Motor neuron (in vitro differentiated cells): ENCODE results near the gene SLC2A11. TPM values are rescaled to one million over a fixed set of nuclear protein-coding genes. Genes with fewer than 3 reads are reported as not detected.

Experiments
- ATAC-seq, 8 experiments: fragments of 200-7000 bp; cut with Tn5 transposase; replicated peaks in 6 of 8; 2 replicates each; pipeline ENCODE4 v1.8.0; 2021; ENCODE audit warnings: mild to moderate bottlenecking in 8 of 8, moderate library complexity in 8 of 8
- H3K27ac ChIP-seq, 2 donors: fragments of 250-450 bp; sonication (Bioruptor Pico); 2 replicates each; pipeline ENCODE4 v1.9.0; 2021; ENCODE audit warnings: antibody characterized with exemption in 2 of 2, mild to moderate bottlenecking in 2 of 2, moderate library complexity in 1 of 2
- H3K4me1 ChIP-seq, 2 donors: fragments of 250-450 bp; sonication (Bioruptor Pico); replicated peaks in 1 of 2; 2 replicates each; pipeline ENCODE4 v1.6.1; 2021; ENCODE audit warnings: antibody characterized with exemption in 2 of 2, mild to moderate bottlenecking in 2 of 2, moderate library complexity in 1 of 2
- H3K4me3 ChIP-seq, 5 donors: fragments of 250-450 bp; sonication (Bioruptor Pico); 2 replicates each; pipeline ENCODE4 v1.9.0; 2021; ENCODE audit warnings: antibody characterized with exemption in 5 of 5, mild to moderate bottlenecking in 5 of 5, moderate library complexity in 4 of 5
- WGBS, 10 experiments: fragments of 450-650 bp; shearing (Covaris generic); methylation state at CpG; one replicate each; pipeline ENCODE4 v1.0.0; 2022; 5-methylcytosine and 5-hydroxymethylcytosine counted together
- in situ Hi-C, 9 experiments: fragments of 400-800 bp; cut with MboI; loops; one replicate each; pipeline ENCODE4 v1.15.0; 2021; ENCODE audit warnings: low sequenced_read_pairs in 9 of 9, low pct_unique_long_range_greater_than_20kb in 2 of 9; ENCODE audit not compliant: unreplicated experiment in 9 of 9
- total RNA-seq, 8 experiments: library from RNA; unstranded; fragments of 300-600 nt; gene quantifications; 2 replicates each; pipeline versions ENCODE4 v1.2.3 to v1.2.4, GENCODE V29; 2022

Gene SLC2A11
- total RNA-seq, 8 experiments from 2014 or later, result 17.7 to 25.6 (median 22.3) TPM

DNA sequence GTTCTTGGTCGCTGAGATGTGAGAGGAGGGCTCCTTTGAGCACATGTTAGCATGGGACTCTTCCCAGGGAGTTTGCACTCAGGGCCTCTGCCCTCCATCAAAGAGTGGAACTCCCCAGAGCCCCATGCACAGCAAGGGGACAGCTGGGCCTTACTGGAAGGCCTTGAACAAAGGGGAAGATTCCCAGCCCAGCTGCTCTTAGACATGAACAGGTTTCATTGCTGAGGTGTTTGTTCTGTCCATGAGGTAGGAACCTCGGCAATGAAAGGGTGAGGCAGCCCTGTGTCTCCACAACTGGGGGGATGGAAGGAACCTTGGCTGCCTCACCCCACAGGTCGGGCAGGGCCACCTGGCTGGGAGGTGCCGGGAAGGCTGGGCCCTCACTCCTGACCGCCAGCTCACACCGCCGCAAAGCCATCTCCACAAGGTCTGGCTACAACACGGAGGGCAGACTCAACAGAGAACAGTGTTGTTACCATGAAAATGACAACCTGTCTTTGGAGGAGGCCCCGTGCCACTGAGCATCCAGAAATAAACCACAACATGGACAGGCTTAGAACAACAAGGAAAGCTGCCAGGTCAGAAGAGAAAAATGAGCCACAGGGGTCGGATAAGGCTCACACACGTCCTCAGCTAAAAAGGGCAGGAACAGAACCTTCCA lies 22.1 kb upstream of the SLC2A11 start:
- in situ Hi-C loops, result no loop called here
- WGBS, 10 experiments, result 75 to 100% (median 90%) methylated on average over 1 to 7 of the region's 11 CpGs; no CpG with 5 or more reads in 5 of the 10 experiments
- Histone ChIP-seq H3K4me1 (peaks cover 11 to 15% of the 10 kb centered on the region in 2 donors), H3K4me3 (no peak overlapping the region), H3K27ac (no peak overlapping the region)
- ATAC-seq, result no peak

DNA sequence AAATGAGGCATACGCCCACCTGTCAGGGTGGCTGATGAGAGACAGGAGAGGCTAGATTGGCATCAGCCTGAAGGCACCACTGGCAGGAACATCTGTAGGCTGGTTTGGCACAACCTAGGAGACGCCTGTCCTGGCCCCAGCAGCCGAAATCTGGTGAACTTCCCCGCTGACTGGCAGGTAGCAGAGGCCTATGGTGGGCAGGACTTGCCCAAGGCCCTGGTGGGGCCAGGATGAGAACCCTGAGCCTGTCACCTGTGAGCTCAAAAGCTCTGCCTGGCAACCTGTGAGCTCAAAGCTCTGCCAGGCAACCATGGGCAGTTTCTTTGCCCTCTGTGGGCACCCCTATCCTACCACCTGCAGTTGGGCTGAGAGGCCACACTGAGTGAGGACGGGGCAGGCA lies 21.4 kb upstream of the SLC2A11 start:
- no peak for ATAC-seq
- Histone ChIP-seq H3K4me1 (peaks cover 11 to 15% of the 10 kb centered on the region in 2 donors), H3K27ac (no peak overlapping the region), H3K4me3 (no peak overlapping the region)
- WGBS, 10 experiments, result 46% methylated on average over 2 of the region's 5 CpGs; no CpG with 5 or more reads in 9 of the 10 experiments
- in situ Hi-C loops, result no loop called here

DNA sequence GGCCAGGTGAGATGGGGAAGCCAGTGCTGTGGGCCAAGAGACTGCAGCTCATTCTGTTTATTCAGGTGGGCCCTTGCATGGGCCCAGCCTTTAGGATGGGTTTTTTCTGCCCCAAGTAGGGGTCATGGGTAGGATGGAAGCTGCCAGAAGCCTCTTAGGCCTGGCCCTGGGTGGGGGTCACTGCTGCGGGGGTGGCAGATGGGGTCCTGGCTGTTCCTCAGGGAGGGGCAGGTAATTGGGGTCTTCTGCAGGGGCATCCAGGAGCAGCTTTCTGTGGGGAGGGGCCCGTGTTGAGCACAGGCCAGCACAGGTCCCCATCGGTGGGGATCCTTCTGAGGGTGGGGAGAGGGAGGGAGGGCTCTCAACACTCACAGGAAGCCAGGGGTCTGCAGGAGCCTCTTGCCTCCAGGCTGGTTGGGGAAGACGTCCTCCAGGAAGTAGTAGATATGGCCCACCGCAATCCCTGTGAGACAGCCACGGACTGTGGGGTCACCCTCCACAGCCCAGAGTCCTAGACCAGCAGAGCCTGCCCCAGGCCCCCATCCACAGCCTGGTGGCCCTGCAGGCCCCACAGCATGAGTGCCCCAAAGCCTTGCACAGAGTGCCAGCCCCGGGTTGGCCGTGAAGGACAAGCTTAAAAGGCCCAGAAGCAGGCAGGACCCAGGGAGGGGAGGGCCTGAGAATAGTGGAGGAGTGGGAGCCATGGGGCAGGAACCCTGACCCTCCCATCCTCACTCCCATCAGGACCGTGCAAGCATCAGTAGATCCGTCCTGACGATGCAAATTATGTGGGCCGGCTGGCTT lies 20.8 kb upstream of the SLC2A11 start:
- Histone ChIP-seq H3K4me3 (peak overlapping the region in 1 of 5 donors; percentile 42), H3K27ac (no peak overlapping the region), H3K4me1 (peaks cover 11 to 15% of the 10 kb centered on the region in 2 donors)
- in situ Hi-C loops, result no loop called here
- 40 to 51% methylated on average over 1 to 5 of the region's 12 CpGs; no CpG with 5 or more reads in 8 of the 10 experiments for WGBS, 10 experiments
- no peak for ATAC-seq

DNA sequence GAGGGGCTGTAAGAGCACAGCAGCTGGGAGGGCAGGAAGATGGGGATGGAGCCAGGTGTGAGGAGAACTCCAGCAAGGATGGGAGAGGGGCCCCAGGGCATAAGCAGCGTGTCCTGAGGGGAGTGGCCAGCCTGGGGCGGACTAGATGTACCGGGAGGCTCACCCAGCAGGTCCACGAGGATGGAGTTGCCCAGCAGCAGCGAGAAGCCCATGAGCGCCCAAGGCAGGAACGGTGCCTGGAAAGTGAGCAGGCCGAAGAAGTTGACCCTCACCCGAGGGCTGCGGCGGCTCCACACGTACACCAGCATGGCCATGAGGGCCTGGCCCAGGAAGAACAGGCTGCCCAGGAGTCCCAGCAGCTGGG lies 20.2 kb upstream of the SLC2A11 start:
- in situ Hi-C loops, result no loop called here
- Histone ChIP-seq H3K27ac (no peak overlapping the region), H3K4me3 (peak overlapping the region in 3 of 5 donors; percentile 38 to 44 (median 42)), H3K4me1 (peaks cover 11 to 19% of the 10 kb centered on the region in 2 donors)
- 77 to 80% (median 80%) methylated on average over 1 to 5 of the region's 12 CpGs; no CpG with 5 or more reads in 7 of the 10 experiments for WGBS, 10 experiments
- ATAC-seq, result no peak

DNA sequence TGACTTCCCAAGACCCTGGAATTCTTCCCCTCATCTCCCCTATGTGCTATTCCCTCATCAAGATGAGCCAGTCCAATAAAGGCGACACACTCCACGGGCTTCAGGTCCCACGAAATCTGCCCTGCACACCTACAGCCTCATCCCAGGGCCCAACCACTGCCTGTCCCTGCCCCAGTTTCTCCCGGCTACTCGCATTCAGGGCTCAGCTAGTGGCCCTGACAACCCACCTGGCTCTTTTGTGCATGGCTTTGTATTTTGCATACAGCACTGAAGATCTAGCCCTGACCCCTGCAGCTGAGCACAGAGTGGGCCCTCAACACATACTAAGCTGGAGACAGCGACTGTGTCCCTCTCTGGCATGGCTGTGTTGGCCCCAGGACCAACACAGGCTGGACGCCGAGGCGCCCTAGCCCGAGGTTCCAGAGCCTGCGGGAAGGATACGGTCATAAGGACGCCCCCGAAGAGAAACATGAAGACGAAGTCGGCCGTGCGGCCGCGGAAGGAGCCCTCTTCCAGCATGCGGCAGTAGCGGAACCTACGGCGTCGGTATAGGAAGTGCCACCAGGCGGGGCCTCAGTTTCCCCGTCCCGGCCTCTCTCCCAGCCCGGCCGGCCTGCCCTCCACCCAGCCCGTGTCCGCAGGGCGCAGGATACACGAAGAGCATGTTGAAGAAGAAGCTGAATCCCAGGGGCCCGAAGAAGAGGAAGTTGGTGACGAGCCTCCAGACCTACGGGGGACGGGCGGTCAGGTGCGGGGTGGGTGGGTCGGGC lies 19.6 kb upstream of the SLC2A11 start:
- peak in 1 of 8 experiments; percentile 0 for ATAC-seq
- peak overlapping the region; percentile 38 to 44 (median 42) for H3K4me3 ChIP-seq
- WGBS, 10 experiments, result 58 to 79% (median 70%) methylated on average over 3 to 20 of the region's 41 CpGs; no CpG with 5 or more reads in 7 of the 10 experiments
- in situ Hi-C loops, result no loop called here
- H3K27ac ChIP-seq, result peak overlapping the region; percentile 10 to 66
- peaks cover 11 to 19% of the 10 kb centered on the region in 2 donors for H3K4me1 ChIP-seq

DNA sequence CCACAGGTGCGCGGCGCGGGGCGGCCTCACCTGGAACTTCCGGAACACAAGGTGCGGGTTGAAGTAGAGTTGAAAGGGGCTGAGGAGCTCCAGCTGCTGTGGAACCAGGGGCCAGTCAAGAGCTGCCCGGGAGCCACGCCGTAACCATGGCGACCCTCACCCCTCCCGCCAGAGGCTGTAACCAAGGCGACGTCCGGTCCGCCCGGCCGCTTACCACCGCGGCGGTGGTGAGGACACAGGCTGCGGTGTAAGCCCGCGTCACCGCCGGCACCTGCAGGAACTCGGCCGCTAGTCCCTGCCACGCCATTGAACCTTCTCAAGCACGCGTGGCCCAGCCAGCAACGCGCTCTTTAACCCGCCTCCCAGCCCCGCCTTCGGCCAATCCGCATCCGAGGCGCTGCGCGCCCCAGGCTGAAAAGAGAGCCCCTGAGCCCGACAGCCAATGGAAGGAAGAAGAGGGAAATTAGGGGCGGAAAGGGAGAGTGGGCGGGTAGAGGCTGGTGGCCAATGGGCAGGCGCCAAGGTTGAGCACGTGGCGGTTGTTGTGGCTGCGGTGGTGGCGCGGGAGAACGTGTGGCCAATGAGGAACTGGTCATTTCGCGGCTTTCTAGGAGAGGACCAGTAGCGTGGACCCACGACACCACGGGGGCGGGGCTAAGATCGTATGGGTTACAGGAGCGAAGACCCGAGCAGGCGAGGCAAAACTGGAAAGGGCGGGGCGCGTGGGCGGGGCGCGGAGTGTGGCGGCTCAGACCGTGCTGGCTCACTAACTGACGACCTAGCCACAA lies 18.8 kb upstream of the SLC2A11 start, which contains the start of gene DERL3:
Gene DERL3, minus strand, starts transcription at position 326 of the 788 bp plus-strand sequence. Its CDS starts 19 bp downstream, at position 307.
- in situ Hi-C loops, result no loop called here
- WGBS, 10 experiments, result 0 to 10% (median 1%) methylated on average over 2 to 13 of the region's 70 CpGs; no CpG with 5 or more reads in 7 of the 10 experiments

DNA sequence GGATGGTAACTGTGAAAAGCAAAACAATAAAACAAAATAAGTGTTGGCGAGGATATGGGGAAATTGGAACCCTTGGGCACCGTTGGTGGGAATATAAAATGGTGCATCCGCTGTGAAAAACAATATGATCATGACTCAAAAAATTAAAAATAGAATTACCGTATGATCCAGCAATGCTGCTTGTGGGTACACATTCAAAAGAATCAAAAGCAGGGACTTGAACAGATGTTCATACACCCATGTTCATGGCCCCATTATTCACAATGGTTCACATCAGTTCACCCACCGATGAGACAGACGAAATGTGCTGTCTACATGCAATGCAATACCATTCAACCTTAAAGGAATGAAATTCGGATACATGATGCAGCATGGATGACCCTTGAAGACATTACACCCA lies 17.6 kb upstream of the SLC2A11 start:
- Histone ChIP-seq H3K4me1 (peaks cover 11 to 19% of the 10 kb centered on the region in 2 donors), H3K4me3 (no peak overlapping the region), H3K27ac (no peak overlapping the region)
- in situ Hi-C loops, result no loop called here
- ATAC-seq, result no peak
- 42 to 100% (median 94%) methylated on average over 3 to 6 of the region's 7 CpGs; no CpG with 5 or more reads in 1 of the 10 experiments for WGBS, 10 experiments

More for the DNA sequence above, 18.8 kb upstream of the SLC2A11 start, which contains the start of gene DERL3:
- Histone ChIP-seq H3K4me3 (peak within 1 kb of the TSS; percentile 38 to 44 (median 42)), H3K4me1 (peaks cover 11 to 19% of the 10 kb centered on the region in 2 donors), H3K27ac (peak within 1 kb of the TSS; percentile 58 to 86)
- peak; percentile 86 to 95 (median 90) for ATAC-seq

DNA sequence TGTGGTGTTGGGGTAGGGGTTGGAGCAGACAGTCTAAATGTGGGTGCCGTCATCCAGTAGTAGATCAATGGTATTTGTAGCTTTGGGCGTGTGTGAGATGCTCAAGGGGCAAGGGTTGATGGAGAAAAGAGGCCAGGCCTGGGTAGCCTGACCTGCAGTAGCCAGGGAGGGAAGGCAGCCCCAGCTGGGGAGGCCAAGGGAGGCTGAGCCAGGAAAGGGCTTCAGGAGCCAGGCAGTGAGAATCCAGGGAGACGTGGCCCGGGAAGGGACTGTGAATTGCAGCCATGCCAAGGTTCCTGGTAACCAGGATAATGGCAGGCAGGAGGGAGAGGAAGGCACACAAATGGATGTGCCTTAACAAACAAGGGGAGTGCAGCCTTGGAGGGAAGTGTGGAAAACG lies 16.4 kb upstream of the SLC2A11 start:
- in situ Hi-C loops, result no loop called here
- 40 to 100% (median 74%) methylated on average over 1 to 4 of the region's 5 CpGs; no CpG with 5 or more reads in 3 of the 10 experiments for WGBS, 10 experiments
- Histone ChIP-seq H3K4me3 (no peak overlapping the region), H3K27ac (no peak overlapping the region), H3K4me1 (peaks cover 13 to 21% of the 10 kb centered on the region in 2 donors)
- no peak for ATAC-seq

DNA sequence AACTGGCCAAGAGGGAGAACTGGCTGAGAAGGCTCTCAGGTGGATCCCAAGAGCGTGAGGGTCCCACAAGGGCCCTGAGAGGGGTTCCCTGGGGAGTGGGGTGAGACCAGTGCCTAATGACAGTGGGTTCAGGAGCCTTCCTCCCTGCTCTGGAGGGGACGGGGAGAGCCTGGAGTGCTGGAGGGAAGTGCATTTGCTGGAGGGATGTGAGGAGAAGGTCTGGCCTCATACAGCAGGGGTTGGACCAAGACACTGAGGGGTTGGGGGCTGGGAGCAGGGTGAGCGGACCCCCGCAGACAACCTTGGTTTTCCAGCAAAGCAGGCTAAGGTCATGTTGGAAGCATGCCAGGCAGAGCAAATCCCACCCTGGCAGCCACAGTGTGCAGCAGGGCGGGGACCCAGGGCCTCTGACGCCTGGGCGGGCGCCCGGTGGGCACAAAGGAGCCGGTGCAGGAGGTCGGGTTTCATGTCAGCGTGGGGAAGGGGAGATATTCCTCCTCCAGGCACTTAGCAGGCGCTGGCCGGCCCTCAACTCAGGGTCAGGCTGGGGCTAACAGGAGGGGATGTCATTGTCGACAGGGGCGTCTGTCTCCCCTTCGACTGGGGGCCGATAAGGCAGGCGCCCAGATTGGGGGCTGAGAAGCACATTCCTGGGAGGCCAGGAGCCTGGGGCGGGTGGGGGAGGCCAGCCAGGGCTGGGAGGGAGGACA lies 15.8 kb upstream of the SLC2A11 start:
- no peak overlapping the region for H3K27ac ChIP-seq
- no peak for ATAC-seq
- in situ Hi-C loops, result no loop called here
- WGBS, 10 experiments, result 60 to 100% (median 100%) methylated on average over 1 of the region's 20 CpGs; no CpG with 5 or more reads in 6 of the 10 experiments
- H3K4me1 ChIP-seq, result peaks cover 16 to 26% of the 10 kb centered on the region in 2 donors
- H3K4me3 ChIP-seq, result no peak overlapping the region

DNA sequence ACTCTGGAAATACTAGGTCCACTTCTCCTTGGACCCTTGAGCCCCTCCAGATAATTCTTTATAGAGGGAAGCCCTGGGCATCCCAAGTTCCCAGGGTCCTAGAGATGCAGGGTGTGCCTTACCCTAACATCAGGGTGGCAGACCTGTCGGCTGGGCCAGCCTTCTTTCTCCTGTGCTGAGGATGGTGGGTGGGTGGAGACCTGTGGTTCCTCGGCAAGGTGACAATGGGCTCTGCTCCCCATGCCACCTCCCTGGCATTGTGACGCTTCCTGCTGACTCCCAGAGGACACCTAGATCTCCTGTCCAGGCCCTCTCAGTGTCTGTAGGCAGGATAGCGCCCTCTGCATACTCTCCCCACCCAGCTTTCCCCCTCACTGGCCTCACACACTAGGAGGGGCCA lies 15.1 kb upstream of the SLC2A11 start:
- in situ Hi-C loops, result no loop called here
- no peak overlapping the region for H3K27ac ChIP-seq
- WGBS, 10 experiments, result no CpG with 5 or more reads among the region's 4 CpGs
- ATAC-seq, result no peak
- H3K4me1 ChIP-seq, result peaks cover 16 to 20% of the 10 kb centered on the region in 2 donors
- H3K4me3 ChIP-seq, result no peak overlapping the region

DNA sequence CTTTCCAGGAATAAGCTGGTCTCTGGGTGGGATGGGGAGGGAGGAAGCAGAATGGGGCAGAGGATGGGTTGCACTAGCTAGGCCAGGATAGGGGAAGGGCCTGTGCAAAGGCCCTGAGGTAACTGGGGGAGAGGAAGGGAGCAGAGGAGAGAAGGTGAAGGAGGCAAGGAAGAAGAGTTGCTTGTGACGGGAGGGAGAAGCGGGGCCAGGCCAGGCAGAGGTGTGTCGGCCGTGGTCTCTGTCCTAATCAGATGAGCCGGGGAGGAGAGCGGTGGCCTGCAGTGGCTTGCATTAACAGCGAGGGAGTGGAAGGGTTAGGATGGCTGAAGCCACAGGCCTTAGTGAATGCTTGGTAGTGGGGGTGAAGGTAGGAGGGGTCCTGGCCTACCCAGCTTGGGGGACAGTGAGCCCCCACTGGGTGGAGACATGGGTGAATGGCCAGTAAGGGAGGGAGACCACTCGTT lies 12.9 kb upstream of the SLC2A11 start:
- H3K4me1 ChIP-seq, result peaks cover 7 to 20% of the 10 kb centered on the region in 2 donors
- in situ Hi-C loops, result no loop called here
- no peak overlapping the region for H3K27ac ChIP-seq
- no peak overlapping the region for H3K4me3 ChIP-seq
- ATAC-seq, result no peak
- WGBS, 10 experiments, result 40 to 90% (median 64%) methylated on average over 1 to 6 of the region's 8 CpGs; no CpG with 5 or more reads in 4 of the 10 experiments
